B cell (primary cell): ENCODE results near the gene G6PC3. TPM values are rescaled to one million over a fixed set of nuclear protein-coding genes. Genes with fewer than 3 reads are reported as not detected.

Experiments used
- ATAC-seq: fragments of 200-7000 bp; cut with Tn5 transposase; one replicate; pipeline ENCODE4 v1.10.0; 2021; ENCODE audit warnings: low read depth, mild to moderate bottlenecking, moderate number of reproducible peaks, moderate library complexity
- CTCF ChIA-PET: fragments of 350-600 bp; sonication (Branson Sonifier 250); formaldehyde crosslinking; loops from one replicate; lab custom pipeline; 2021; ENCODE audit warnings: antibody characterized with exemption, inconsistent platforms; lab: Charles Lee
- POLR2A ChIA-PET: fragments of 350-600 bp; sonication (Branson Sonifier 250); formaldehyde crosslinking; loops from one replicate; lab custom pipeline; 2021; ENCODE audit warnings: antibody characterized with exemption; lab: Charles Lee
- DNase-seq: peaks from one replicate; pipeline ENCODE4 v3.0.0; 2013
- H2AFZ ChIP-seq: 2 replicates; pipeline ENCODE4 v1.6.1; 2012; ENCODE audit warnings: mild to moderate bottlenecking, low read depth, low read length; ENCODE audit not compliant: insufficient read depth, poor library complexity, severe bottlenecking
- H3K27ac ChIP-seq, 2 donors: 1 replicate in 1 of 2; 2 replicates in 1 of 2; pipeline ENCODE4 v1.5.1; 2012 to 2013; ENCODE audit warnings: low read length in 2 of 2, mild to moderate bottlenecking in 2 of 2, moderate library complexity in 1 of 2
- H3K27me3 ChIP-seq, 4 experiments: fragments of 200-600 bp in 1 of 4; sonication (generic) in 1 of 4; replicated peaks in 1 of 4; 1 replicate in 2 of 4; 2 replicates in 2 of 4; pipeline versions ENCODE4 v1.6.1 to v1.7.0; 2013 to 2016; ENCODE audit warnings: low read length in 3 of 4, mild to moderate bottlenecking in 2 of 4, mixed read lengths in 1 of 4, moderate library complexity in 1 of 4; ENCODE audit not compliant: insufficient read depth in 4 of 4, control insufficient read depth in 3 of 4; ENCODE audit errors: control extremely low read depth in 1 of 4
- H3K36me3 ChIP-seq, 2 experiments: replicated peaks in 1 of 2; 1 replicate in 1 of 2; 2 replicates in 1 of 2; pipeline versions ENCODE4 v1.6.1 to v1.7.1; 2013; ENCODE audit warnings: low read length in 1 of 2; ENCODE audit not compliant: insufficient read depth in 2 of 2, control insufficient read depth in 1 of 2; ENCODE audit errors: control extremely low read depth in 1 of 2, extremely low read depth in 1 of 2
- H3K4me1 ChIP-seq, 2 donors: fragments of 200-600 bp in 1 of 2; sonication (generic) in 1 of 2; 1 replicate in 1 of 2; 2 replicates in 1 of 2; pipeline versions ENCODE4 v1.5.1 to v1.6.1; 2013 to 2017; ENCODE audit warnings: low read length in 2 of 2; ENCODE audit not compliant: control insufficient read depth in 2 of 2, insufficient read depth in 2 of 2
- H3K4me2 ChIP-seq: replicated peaks from 2 replicates; pipeline ENCODE3; 2012; ENCODE audit warnings: mild to moderate bottlenecking, low read depth, low read length; ENCODE audit not compliant: poor library complexity, severe bottlenecking
- H3K4me3 ChIP-seq, 5 experiments: fragments of 200-600 bp in 1 of 5; sonication (generic) in 1 of 5; 1 replicate in 3 of 5; 2 replicates in 2 of 5; pipeline versions ENCODE4 v1.5.1 to v1.7.0; 2011 to 2016; ENCODE audit warnings: low read length in 4 of 5, mild to moderate bottlenecking in 4 of 5, low read depth in 2 of 5, control low read depth in 1 of 5, moderate library complexity in 1 of 5; ENCODE audit not compliant: insufficient read depth in 1 of 5; ENCODE audit errors: control extremely low read depth in 1 of 5, extremely low read depth in 1 of 5
- H3K79me2 ChIP-seq: fragments of 200-600 bp; sonication (generic); one replicate; pipeline ENCODE4 v1.6.0; 2016; ENCODE audit warnings: low read length; ENCODE audit not compliant: control insufficient read depth, insufficient read depth
- H3K9ac ChIP-seq: fragments of 200-600 bp; sonication (generic); 2 replicates; pipeline ENCODE4 v1.6.1; 2017; ENCODE audit warnings: mild to moderate bottlenecking, low read length, moderate library complexity
- H3K9me3 ChIP-seq, 3 donors: one replicate each; pipeline versions ENCODE4 v1.6.1 to v1.7.1; 2013; ENCODE audit warnings: low read length in 2 of 3; ENCODE audit not compliant: control insufficient read depth in 2 of 3, insufficient read depth in 1 of 3; ENCODE audit errors: control extremely low read depth in 1 of 3
- H4K20me1 ChIP-seq: 2 replicates; pipeline ENCODE4 v1.6.0; 2012; ENCODE audit warnings: mild to moderate bottlenecking, low read length; ENCODE audit not compliant: insufficient read depth, control insufficient read depth, poor library complexity, severe bottlenecking
- H3K27ac Mint-ChIP-seq: one replicate; pipeline ENCODE4 v1.8.0; 2021; ENCODE audit warnings: mixed read lengths
- H3K27me3 Mint-ChIP-seq: one replicate; pipeline ENCODE4 v1.8.0; 2021; ENCODE audit warnings: mixed read lengths
- H3K4me1 Mint-ChIP-seq: one replicate; pipeline ENCODE4 v1.8.0; 2021; ENCODE audit warnings: mixed read lengths
- H3K4me3 Mint-ChIP-seq: one replicate; pipeline ENCODE4 v1.8.0; 2021; ENCODE audit warnings: mixed read lengths
- H3K9me3 Mint-ChIP-seq: one replicate; pipeline ENCODE4 v1.8.0; 2022; ENCODE audit warnings: mixed read lengths; ENCODE audit not compliant: insufficient read depth
- EZH2 ChIP-seq: IDR thresholded peaks from 2 replicates; pipeline ENCODE4 v1.6.1; 2012; ENCODE audit warnings: borderline replicate concordance, low read depth, mild to moderate bottlenecking, moderate library complexity, low read length; ENCODE audit not compliant: insufficient read depth, poor library complexity, severe bottlenecking
- WGBS: methylation state at CpG from one replicate; pipeline ENCODE4 v1.1.5; 2013; ENCODE audit warnings: missing lambda C conversion rate; ENCODE audit not compliant: insufficient coverage; 5-methylcytosine and 5-hydroxymethylcytosine counted together
- intact Hi-C: fragments of 100-400 bp; cut with micrococcal nuclease; formaldehyde crosslinking; loops from one replicate; pipeline ENCODE4 v1.10.0; 2022
- polyA plus RNA-seq: library from polyadenylated mRNA; depleted of rRNA; stranded (reverse); fragments of >200 nt; gene quantifications from 2 replicates; pipeline ENCODE4 v1.2.3, GENCODE V29; 2012
- total RNA-seq, 2 donors: library from RNA; stranded (reverse); fragments of 120-200 nt in 1 of 2; gene quantifications; 1 replicate in 1 of 2; 2 replicates in 1 of 2; pipeline versions ENCODE4 v1.2.3 to v1.2.4, GENCODE V29; 2013 to 2022
- TF ChIP-seq, protein P1 (sequence below): fragments of 200-600 bp; IDR thresholded peaks from one replicate; pipeline ENCODE4 v1.8.0; 2022; ENCODE audit warnings: antibody characterized with exemption, mild to moderate bottlenecking

The G6PC3 gene
- total and polyA plus RNA-seq, 2 donors (not counting 1 experiment from before 2014, with no cell fraction given) = 24.3 to 28.5 TPM

DNA sequence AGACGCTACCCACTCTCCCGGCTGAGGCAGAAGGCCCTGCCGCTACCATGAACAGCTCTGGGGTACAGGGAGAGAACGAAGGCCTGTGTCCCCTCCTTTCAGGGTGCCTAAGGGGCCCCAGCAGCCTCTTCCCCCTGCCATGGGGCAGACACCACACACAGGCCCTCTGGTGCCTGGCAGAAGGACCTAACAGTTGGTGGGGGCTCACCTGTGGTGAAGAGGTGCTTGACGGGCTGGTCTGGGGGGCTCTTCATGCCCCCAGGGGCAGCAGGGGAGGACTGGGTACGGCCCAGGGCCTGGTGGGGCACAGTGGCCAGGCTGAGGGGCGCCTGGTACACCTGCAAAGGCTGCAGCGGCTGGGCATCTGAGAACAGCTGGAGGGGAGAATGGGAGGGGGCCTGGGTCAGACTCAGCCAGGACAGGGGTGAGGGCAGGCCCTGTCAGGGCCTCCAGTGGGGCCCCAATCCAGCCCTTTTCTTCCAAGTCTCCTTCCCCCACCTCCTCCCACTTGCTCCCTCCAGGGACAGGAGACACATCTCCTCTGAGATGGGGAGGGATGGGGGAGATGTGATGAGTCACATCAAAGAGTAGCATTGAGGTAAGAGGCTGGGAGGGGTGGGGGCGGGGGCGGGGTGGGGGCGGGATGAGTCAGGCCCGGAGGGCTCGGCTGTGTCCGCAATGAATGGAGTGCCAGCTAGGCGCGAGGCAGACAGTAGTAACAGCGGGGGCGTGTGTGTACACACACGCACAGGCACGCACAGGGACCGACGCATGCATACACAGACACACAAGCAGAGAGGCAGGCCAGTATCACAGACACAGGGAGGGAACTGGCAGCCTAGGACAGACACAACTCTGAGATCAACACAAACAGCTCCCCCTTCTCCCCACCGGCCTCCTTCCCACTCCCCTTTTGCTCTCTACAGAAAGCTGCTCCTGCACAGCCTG is 16.1 kb downstream of the G6PC3 start:
- peaks cover 2% of the 10 kb centered on the region for H3K79me2 ChIP-seq
- no peaks in the 10 kb centered on the region for H4K20me1 ChIP-seq
- ChIA-PET CTCF (interaction anchor here (0.5 kb wide), 1 partner anchor 41 kb away, joined by 3 read pairs; no protein-coding TSS in a partner anchor), POLR2A (no interaction called here)
- peaks cover 1 to 67% of the 10 kb centered on the region in 2 experiments for H3K36me3 ChIP-seq
- Mint-ChIP-seq H3K9me3 (no peaks in the 10 kb centered on the region), H3K27ac (no peak overlapping the region), H3K27me3 (no peaks in the 10 kb centered on the region), H3K4me3 (no peak overlapping the region), H3K4me1 (no peaks in the 10 kb centered on the region)
- no peaks in the 10 kb centered on the region for H3K9me3 ChIP-seq
- intact Hi-C loops = no loop called here
- no peak overlapping the region for H3K9ac ChIP-seq
- no peak overlapping the region for H2AFZ ChIP-seq
- TF ChIP-seq EZH2 = no peak
- TF ChIP-seq, protein P1, sequence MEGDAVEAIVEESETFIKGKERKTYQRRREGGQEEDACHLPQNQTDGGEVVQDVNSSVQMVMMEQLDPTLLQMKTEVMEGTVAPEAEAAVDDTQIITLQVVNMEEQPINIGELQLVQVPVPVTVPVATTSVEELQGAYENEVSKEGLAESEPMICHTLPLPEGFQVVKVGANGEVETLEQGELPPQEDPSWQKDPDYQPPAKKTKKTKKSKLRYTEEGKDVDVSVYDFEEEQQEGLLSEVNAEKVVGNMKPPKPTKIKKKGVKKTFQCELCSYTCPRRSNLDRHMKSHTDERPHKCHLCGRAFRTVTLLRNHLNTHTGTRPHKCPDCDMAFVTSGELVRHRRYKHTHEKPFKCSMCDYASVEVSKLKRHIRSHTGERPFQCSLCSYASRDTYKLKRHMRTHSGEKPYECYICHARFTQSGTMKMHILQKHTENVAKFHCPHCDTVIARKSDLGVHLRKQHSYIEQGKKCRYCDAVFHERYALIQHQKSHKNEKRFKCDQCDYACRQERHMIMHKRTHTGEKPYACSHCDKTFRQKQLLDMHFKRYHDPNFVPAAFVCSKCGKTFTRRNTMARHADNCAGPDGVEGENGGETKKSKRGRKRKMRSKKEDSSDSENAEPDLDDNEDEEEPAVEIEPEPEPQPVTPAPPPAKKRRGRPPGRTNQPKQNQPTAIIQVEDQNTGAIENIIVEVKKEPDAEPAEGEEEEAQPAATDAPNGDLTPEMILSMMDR = no peak
- ATAC-seq = no peak
- H3K4me1 ChIP-seq = no peaks in the 10 kb centered on the region
- no peak overlapping the region for H3K27ac ChIP-seq
- no peak overlapping the region for H3K4me2 ChIP-seq
- no peak overlapping the region for H3K4me3 ChIP-seq
- no peaks in the 10 kb centered on the region for H3K27me3 ChIP-seq
- WGBS = 93% methylated on average over 17 of the region's 23 CpGs
- no peak for DNase-seq

DNA sequence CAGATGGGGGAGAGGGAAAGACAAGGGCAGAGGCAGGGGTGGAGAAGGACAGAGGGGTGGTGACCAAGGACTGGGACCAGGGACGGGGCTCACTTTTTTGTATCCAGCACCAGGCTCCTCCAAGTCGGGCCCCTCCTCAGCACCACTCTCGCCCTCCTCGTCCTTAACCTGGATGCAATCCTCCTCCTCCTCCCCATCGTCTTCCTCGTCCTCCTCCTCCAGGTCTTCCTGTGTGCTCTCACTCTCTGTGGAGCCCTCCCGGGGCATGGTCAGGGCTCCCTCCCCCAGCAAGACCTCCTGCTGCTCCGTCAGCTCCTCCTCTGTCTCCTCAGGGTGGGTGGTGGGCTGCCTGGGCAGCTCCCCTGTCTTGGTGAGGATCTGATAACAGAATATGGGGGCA is 16.8 kb downstream of the G6PC3 start:
- H3K27ac Mint-ChIP-seq = no peak overlapping the region
- H3K36me3 ChIP-seq = peaks cover 0 to 67% of the 10 kb centered on the region in 2 experiments

More for the DNA sequence above, 16.8 kb downstream of the G6PC3 start:
- H3K9me3 Mint-ChIP-seq = no peaks in the 10 kb centered on the region
- TF ChIP-seq, protein P1 = no peak
- TF ChIP-seq EZH2 = no peak
- WGBS = 100% methylated on average over 5 of the region's 8 CpGs
- no peak overlapping the region for H2AFZ ChIP-seq
- H4K20me1 ChIP-seq = no peaks in the 10 kb centered on the region
- ATAC-seq (no peak), DNase-seq (no peak)
- no peak overlapping the region for H3K9ac ChIP-seq
- ChIA-PET POLR2A (interaction anchor here (0.6 kb wide), 1 partner anchor 45 kb away, joined by 3 read pairs; no protein-coding TSS in a partner anchor), CTCF (no interaction called here)
- intact Hi-C loops = no loop called here
- no peak overlapping the region for H3K4me2 ChIP-seq
- peaks cover 2% of the 10 kb centered on the region for H3K79me2 ChIP-seq
- H3K4me1 Mint-ChIP-seq = no peaks in the 10 kb centered on the region
- no peaks in the 10 kb centered on the region for H3K27me3 ChIP-seq
- H3K4me3 Mint-ChIP-seq = no peak overlapping the region
- no peak overlapping the region for H3K27ac ChIP-seq
- H3K4me1 ChIP-seq = no peaks in the 10 kb centered on the region
- no peaks in the 10 kb centered on the region for H3K9me3 ChIP-seq
- no peak overlapping the region for H3K4me3 ChIP-seq
- H3K27me3 Mint-ChIP-seq = no peaks in the 10 kb centered on the region
